Measurements from ENCODE around the gene ZNF587B.
"Not testable (repeated sequence)": the region's sequence is repeated elsewhere in the genome, so short reads cannot be mapped to it uniquely, and the experiment has no call there.

Gene ZNF587B

GRCh38 chr19:57888560-57889231, 58.6 kb downstream of the ZNF587B start, which contains the start of gene ZNF814:
ZNF814 (minus strand) TSS chr19:57889037; CDS start chr19:57888802, 235 bp downstream.
- Histone ChIP-seq H3K4me3 (ENCODE audit: low read length) (peak within 1 kb of the TSS; percentile 76), H3K36me3 (ENCODE audit: control insufficient read depth, low read length) (peaks cover 8% of the 10 kb centered on the region), H3F3A (ENCODE audit: control insufficient read depth, insufficient read depth) (no peaks in the 10 kb centered on the region), H3K9me3 (ENCODE audit: control insufficient read depth, insufficient read depth, low read length) (peaks cover 37% of the 10 kb centered on the region), H3K9me2 (replicated peaks; ENCODE audit: control insufficient read depth, low read length) (no peaks in the 10 kb centered on the region), H3K27me3 (ENCODE audit: control insufficient read depth, low read length) (no peaks in the 10 kb centered on the region), H3K4me1 (ENCODE audit: control insufficient read depth, low read length) (peaks cover 13% of the 10 kb centered on the region), H4K20me1 (ENCODE audit: control insufficient read depth, insufficient read depth, low read depth, low read length) (no peaks in the 10 kb centered on the region), H3K4me2 (ENCODE audit: low read length) (peak within 1 kb of the TSS; percentile 80), H3K27ac (ENCODE audit: low read depth, low read length) (no peak within 1 kb of the TSS), H3K79me2 (ENCODE audit: control insufficient read depth, low read length) (no peaks in the 10 kb centered on the region)
- TF ChIP-seq EZH2phosphoT487 (IDR thresholded peaks at IDR 0.05; ENCODE audit: borderline replicate concordance, low read length) (no peak), CTCF (IDR thresholded peaks at IDR 0.05; ENCODE audit: low read depth, low read length, poor library complexity, severe bottlenecking) (peak; percentile 47)

GRCh38 chr19:57890706-57891105, 60.6 kb downstream of the ZNF587B start:
- H3K4me2 ChIP-seq (ENCODE audit: low read length); H3K36me3 ChIP-seq (ENCODE audit: control insufficient read depth, low read length); H3F3A ChIP-seq (ENCODE audit: control insufficient read depth, insufficient read depth); H4K20me1 ChIP-seq (ENCODE audit: control insufficient read depth, insufficient read depth, low read depth, low read length); H3K9me2 ChIP-seq (replicated peaks; ENCODE audit: control insufficient read depth, low read length); H3K4me3 ChIP-seq (ENCODE audit: low read length); H3K27me3 ChIP-seq (ENCODE audit: control insufficient read depth, low read length); H3K79me2 ChIP-seq (ENCODE audit: control insufficient read depth, low read length); H3K27ac ChIP-seq (ENCODE audit: low read depth, low read length): not testable (repeated sequence)
- peaks cover 31% of the 10 kb centered on the region for H3K9me3 ChIP-seq (ENCODE audit: control insufficient read depth, insufficient read depth, low read length)
- H3K4me1 ChIP-seq (ENCODE audit: control insufficient read depth, low read length), result peaks cover 13% of the 10 kb centered on the region

Measured in DOHH2 (cell line).